ENCODE measurements around the gene KCNH8. TPM values are rescaled to one million over a fixed set of nuclear protein-coding genes. Genes with fewer than 3 reads are reported as not detected.

Gene KCNH8
- total and polyA plus RNA-seq, 5 experiments from 2014 or later = 0.26 to 0.58 TPM; not detected in 3

DNA sequence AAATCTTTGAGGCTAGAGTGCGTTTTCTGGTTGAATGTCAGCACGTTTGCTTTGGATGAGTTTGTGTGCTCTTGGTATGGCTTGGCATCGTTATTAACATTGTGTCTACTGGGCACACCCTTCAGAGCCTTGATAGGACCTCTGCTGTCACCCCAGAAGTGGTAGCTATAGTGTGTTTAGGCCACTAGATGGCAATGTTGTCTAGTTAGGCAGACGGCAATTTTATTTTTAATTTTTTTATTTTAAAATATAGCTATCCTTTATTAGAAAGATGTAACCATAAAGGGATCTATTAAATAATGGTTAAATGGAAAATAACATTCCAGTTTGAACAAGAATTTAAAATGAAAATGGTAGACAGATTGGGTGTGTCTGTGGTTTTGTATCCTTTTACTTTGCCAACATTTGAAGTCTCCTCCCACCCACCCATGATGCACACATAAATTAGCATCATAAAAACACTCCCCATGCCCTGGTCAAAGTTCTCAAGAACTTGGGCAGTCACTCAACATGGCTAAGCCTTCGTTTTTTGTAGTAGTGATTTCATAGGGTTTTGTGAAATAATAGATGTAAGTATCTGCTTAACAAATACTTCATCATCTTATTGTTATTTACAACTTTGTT, 200.7 kb downstream of the KCNH8 start:
- Mint-ChIP-seq H3K4me1 (peaks cover 0 to 20% (median under 1%) of the 10 kb centered on the region in 4 donors), H3K9me3 (peaks cover 0 to 8% (median 0%) of the 10 kb centered on the region in 9 donors), H3K4me3 (peak overlapping the region in 1 of 10 donors; percentile 69), H3K27ac (peak overlapping the region in 1 of 10 donors; percentile 70), H3K36me3 (no peaks in the 10 kb centered on the region), H3K27me3 (peaks cover 0 to 10% (median 6%) of the 10 kb centered on the region in 5 donors)
- ATAC-seq (no peak), DNase-seq (peak in 2 of 10 donors; percentile 1 to 6)
- POLR2A ChIA-PET = no interaction called here

DNA sequence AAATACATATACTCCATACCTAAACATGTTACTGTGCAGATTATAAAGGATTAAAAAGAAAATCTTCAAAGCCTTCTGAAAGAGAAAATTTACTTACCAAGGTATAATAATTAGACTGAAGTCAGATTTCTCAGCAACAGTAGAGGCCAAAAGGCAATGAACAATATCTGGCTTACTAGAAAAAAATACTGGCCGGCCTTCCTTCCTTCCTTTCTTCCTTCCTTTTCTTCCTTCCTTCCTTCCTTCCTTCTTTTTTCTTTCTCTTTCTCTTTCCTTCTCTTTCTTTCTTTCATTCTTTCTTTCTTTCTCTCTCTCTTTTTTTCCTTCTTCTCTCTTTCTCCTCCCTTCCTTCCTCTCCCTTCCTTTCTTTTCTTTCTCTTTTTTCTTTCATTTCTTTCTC, 209.6 kb downstream of the KCNH8 start:
- H3K4me1 Mint-ChIP-seq = peaks cover 0 to 4% (median 0%) of the 10 kb centered on the region in 4 donors
- no peak for ATAC-seq

DNA sequence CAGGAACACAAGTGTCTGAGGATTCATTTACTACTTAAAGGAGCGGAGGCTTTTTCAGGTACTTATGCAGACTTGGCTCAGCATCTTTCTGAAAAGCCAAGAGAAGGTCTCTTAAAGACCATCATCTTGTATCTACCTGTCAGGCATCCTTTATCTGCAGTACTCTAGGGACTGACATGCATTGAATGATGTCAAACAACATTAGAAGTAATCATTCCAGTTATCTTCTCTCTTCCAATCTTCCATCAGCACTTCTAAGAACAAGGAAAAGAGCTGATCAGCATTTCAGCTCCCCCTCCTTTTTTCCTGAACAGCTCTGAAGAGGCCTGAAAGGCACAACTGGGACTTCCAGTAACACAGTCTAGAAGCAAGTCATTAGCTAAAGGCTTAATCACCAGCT, 214.8 kb downstream of the KCNH8 start:
- Mint-ChIP-seq H3K36me3 (no peaks in the 10 kb centered on the region), H3K9me3 (peaks cover 0 to 4% (median 0%) of the 10 kb centered on the region in 9 donors), H3K4me3 (no peak overlapping the region), H3K4me1 (peaks cover 0 to 4% (median 0%) of the 10 kb centered on the region in 4 donors), H3K27me3 (peaks cover 0 to 7% (median 0%) of the 10 kb centered on the region in 5 donors), H3K27ac (no peak overlapping the region)
- ATAC-seq (no peak), DNase-seq (no peak)
- POLR2A ChIA-PET = no interaction called here

More for the DNA sequence above, 209.6 kb downstream of the KCNH8 start:
- DNase-seq = no peak
- H3K4me3 Mint-ChIP-seq = no peak overlapping the region
- peaks cover 0 to 9% (median 0%) of the 10 kb centered on the region in 9 donors for H3K9me3 Mint-ChIP-seq
- peak overlapping the region in 1 of 10 donors; percentile 28 for H3K27ac Mint-ChIP-seq
- no peaks in the 10 kb centered on the region for H3K36me3 Mint-ChIP-seq
- H3K27me3 Mint-ChIP-seq = no peaks in the 10 kb centered on the region
- POLR2A ChIA-PET = no interaction called here

DNA sequence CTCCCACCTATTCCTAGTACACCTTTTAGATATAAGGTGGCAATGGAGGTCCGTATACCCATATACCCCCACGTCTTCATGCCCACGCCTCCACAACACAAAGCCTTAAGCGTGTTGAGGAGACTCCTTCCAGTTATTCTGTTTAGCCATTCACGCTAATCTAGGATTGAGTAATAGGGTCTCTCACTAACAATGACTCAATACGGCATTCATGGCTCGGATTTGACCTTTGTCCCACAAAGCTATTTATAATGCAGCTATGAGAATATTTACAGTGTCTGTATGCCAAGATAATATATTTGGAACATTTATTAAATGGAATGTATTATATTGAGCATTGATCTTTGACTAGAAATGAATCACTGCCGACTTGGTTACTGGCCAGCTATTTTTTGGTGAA, 215.8 kb downstream of the KCNH8 start:
- Mint-ChIP-seq H3K4me3 (no peak overlapping the region), H3K9me3 (peaks cover 0 to 4% (median 0%) of the 10 kb centered on the region in 9 donors)

DNA sequence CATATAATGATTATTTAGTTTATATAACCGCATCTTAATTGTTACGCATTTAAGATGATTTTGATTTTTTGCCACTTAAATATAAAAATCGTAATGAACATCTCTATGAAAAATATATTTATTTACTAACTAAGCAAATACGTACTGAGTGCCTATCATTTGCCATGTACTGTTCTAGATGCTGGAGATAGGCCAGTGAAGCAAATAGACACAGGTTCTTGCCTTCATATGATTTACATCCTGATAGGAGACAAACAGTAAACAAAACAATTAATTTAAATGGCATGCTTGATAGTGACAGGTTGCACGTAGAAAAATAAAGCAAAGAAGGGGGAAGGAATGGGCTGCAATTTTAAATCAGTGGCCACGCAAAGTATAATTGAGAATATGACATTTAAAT, 217.2 kb downstream of the KCNH8 start:
- H3K4me3 Mint-ChIP-seq = no peak overlapping the region
- H3K4me1 Mint-ChIP-seq = peaks cover 0 to 4% (median 0%) of the 10 kb centered on the region in 4 donors
- H3K9me3 Mint-ChIP-seq = peaks cover 0 to 9% (median 0%) of the 10 kb centered on the region in 9 donors
- POLR2A ChIA-PET = no interaction called here
- no peak overlapping the region for H3K27ac Mint-ChIP-seq
- DNase-seq (no peak), ATAC-seq (no peak)
- H3K27me3 Mint-ChIP-seq = peaks cover 0 to 7% (median 0%) of the 10 kb centered on the region in 5 donors
- H3K36me3 Mint-ChIP-seq = no peaks in the 10 kb centered on the region

More for the DNA sequence above, 215.8 kb downstream of the KCNH8 start:
- H3K27me3 Mint-ChIP-seq = peaks cover 0 to 7% (median 0%) of the 10 kb centered on the region in 5 donors
- peaks cover 0 to 4% (median 0%) of the 10 kb centered on the region in 4 donors for H3K4me1 Mint-ChIP-seq
- no peaks in the 10 kb centered on the region for H3K36me3 Mint-ChIP-seq
- DNase-seq (no peak), ATAC-seq (no peak)
- peak overlapping the region in 1 of 10 donors; percentile 6 for H3K27ac Mint-ChIP-seq
- POLR2A ChIA-PET = no interaction called here

DNA sequence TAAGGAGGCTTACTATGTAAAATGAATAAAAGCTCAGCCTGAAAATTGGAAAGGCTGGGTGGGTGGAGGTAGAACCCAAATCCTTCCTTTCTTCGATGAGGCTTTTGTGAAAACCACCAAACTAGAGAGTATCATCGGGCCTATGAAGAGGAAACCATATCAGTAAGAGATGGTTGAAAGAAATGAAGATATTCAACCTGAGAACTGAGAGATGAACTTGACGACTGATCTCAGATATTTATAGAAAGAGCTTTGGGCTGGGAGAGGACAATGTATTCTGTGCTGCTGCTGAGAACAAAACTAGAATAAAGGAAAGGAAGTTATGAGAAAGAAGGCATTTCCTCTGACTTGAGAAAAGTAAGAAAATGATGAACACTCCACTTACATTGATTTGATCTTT, 236.6 kb downstream of the KCNH8 start:
- Mint-ChIP-seq H3K36me3 (no peaks in the 10 kb centered on the region), H3K4me3 (no peak overlapping the region), H3K4me1 (peaks cover 0 to 2% (median 0%) of the 10 kb centered on the region in 4 donors), H3K27me3 (no peaks in the 10 kb centered on the region), H3K27ac (no peak overlapping the region), H3K9me3 (no peaks in the 10 kb centered on the region)
- ATAC-seq = no peak
- DNase-seq = no peak
- POLR2A ChIA-PET = no interaction called here

DNA sequence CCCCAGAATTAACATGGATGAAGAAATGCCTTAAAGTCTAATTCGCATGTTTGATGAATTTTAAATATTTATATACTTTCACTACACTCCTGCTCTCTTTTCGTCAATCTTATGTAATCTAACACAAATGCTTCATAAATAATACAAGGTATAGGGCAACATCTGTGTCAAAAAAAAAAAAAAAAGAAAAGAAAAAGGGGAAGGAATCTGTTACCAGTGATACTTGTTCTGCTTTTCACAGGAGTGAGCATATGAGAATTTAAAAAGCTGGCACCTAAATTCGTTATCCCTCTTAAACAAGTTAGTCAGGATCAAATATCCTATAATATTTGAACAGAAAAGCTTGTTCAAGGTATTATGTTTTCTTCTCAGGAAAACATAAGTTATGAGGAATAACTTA, 243.8 kb downstream of the KCNH8 start:
- peaks cover 0 to 19% (median 0%) of the 10 kb centered on the region in 4 donors for H3K4me1 Mint-ChIP-seq
- POLR2A ChIA-PET = no interaction called here
- no peak overlapping the region for H3K4me3 Mint-ChIP-seq
- H3K27me3 Mint-ChIP-seq = peaks cover 0 to 4% (median 0%) of the 10 kb centered on the region in 5 donors
- H3K27ac Mint-ChIP-seq = no peak overlapping the region
- ATAC-seq (no peak), DNase-seq (no peak)
- H3K9me3 Mint-ChIP-seq = no peaks in the 10 kb centered on the region
- no peaks in the 10 kb centered on the region for H3K36me3 Mint-ChIP-seq

DNA sequence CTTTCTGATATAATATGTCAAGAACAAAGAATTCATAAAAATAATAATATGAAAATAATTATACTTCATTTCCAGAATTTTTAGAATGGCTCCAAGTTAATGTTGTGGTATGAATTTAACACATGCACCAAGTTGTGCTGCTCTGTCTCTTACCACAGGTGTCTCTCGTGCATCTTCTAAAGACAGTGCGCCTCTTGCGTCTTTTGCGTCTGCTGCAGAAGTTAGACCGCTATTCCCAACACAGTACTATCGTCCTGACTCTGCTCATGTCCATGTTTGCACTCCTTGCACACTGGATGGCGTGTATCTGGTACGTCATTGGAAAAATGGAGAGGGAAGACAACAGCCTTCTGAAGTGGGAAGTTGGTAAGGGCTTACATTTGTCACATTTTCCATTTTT, 246.6 kb downstream of the KCNH8 start:
- Mint-ChIP-seq H3K4me3 (no peak overlapping the region), H3K9me3 (no peaks in the 10 kb centered on the region), H3K36me3 (no peaks in the 10 kb centered on the region), H3K27me3 (peaks cover 0 to 6% (median 0%) of the 10 kb centered on the region in 5 donors), H3K4me1 (peaks cover 0 to 19% (median 0%) of the 10 kb centered on the region in 4 donors), H3K27ac (no peak overlapping the region)
- no peak for ATAC-seq
- no peak for DNase-seq
- POLR2A ChIA-PET = no interaction called here

DNA sequence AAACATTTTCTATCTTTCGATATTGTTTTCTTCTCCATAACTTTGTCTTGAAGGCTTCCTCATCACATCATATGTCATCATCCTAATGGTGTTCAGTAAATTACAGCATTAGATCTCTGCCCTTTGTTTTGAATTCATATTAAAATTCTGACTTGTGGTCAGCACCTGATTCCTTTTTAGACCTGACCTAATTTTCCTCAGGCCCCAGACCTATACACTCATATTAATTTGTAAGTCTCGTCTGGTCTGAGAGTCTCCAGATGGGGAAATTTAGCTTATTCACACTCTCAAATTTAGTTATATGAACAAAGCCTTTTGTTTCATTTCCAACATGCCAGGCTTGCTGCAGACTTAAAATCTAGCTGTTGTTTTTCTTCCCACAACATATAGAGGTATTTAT, 248.4 kb downstream of the KCNH8 start:
- POLR2A ChIA-PET = no interaction called here
- peak overlapping the region in 1 of 10 donors; percentile 67 for H3K27ac Mint-ChIP-seq
- ATAC-seq = no peak
- H3K27me3 Mint-ChIP-seq = peaks cover 0 to 2% (median 0%) of the 10 kb centered on the region in 5 donors
- H3K4me3 Mint-ChIP-seq = no peak overlapping the region
- no peaks in the 10 kb centered on the region for H3K9me3 Mint-ChIP-seq
- no peak for DNase-seq
- peaks cover 0 to 19% (median 0%) of the 10 kb centered on the region in 4 donors for H3K4me1 Mint-ChIP-seq
- H3K36me3 Mint-ChIP-seq = no peaks in the 10 kb centered on the region

DNA sequence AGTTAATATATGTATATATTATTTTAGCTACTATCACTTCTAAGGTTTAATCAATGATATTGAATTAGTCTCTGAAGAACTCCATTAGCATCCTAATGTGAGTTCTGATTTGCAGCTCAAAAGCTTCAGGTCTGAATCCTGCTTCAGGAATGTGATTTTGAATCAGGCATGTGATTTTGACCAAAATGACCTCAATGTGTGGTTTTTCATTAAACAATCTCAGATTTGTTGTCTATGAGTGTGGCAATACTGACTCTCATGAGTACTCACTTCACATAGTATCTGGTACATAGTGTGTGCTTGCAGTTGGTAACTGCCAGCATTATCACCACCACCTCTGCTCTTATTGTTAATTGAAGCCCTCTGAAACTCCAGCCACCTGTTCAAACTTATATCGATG, 251.0 kb downstream of the KCNH8 start:
- no peak for DNase-seq
- Mint-ChIP-seq H3K4me3 (no peak overlapping the region), H3K27me3 (peaks cover 0 to 2% (median 0%) of the 10 kb centered on the region in 5 donors)

DNA sequence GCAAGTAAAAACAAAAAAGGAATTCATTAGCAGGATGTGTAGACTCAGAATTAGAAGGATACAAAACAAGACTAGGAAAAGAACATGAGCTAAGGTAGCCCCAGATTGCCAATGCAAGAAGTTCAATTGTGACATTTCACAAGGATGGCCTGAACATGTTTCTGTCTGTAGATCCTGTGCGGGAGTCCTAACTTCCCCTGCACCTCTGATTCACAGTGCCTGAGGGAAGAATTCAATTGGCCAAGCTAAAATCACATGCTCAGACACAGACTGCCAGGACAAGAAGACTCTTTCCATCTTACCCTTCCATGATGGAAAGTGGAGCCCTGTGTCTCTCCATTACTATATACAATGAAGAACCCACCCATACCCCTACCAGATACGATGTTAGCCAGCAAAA, 251.5 kb downstream of the KCNH8 start:
- H3K27ac Mint-ChIP-seq = no peak overlapping the region
- no peaks in the 10 kb centered on the region for H3K9me3 Mint-ChIP-seq
- POLR2A ChIA-PET = no interaction called here
- no peak overlapping the region for H3K4me3 Mint-ChIP-seq
- no peak for ATAC-seq
- H3K27me3 Mint-ChIP-seq = peaks cover 0 to 2% (median 0%) of the 10 kb centered on the region in 5 donors
- DNase-seq = no peak
- no peaks in the 10 kb centered on the region for H3K36me3 Mint-ChIP-seq
- H3K4me1 Mint-ChIP-seq = peaks cover 0 to 14% (median 0%) of the 10 kb centered on the region in 4 donors

More for the DNA sequence above, 251.0 kb downstream of the KCNH8 start:
- ATAC-seq = no peak
- H3K36me3 Mint-ChIP-seq = no peaks in the 10 kb centered on the region
- POLR2A ChIA-PET = no interaction called here
- H3K9me3 Mint-ChIP-seq = no peaks in the 10 kb centered on the region
- H3K4me1 Mint-ChIP-seq = peaks cover 0 to 14% (median 0%) of the 10 kb centered on the region in 4 donors
- no peak overlapping the region for H3K27ac Mint-ChIP-seq

DNA sequence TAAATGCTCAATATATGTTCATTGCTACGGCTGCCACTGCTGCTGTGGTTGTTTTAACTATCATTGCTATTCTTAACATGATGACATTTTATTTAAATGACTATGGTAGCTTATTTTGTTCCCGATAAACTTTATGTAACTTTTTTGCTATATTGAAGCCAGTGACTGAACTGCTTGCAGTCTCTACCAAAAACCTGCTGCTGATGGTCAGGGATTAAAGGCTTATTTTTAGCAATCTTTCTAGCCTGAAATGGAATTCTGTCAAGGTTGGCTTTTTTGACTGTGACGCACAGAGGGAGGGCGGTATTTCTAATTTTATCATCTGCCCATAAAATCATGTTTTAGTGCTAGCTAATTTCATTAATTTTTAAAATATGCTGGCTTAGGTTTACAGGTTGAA, 271.8 kb downstream of the KCNH8 start:
- Mint-ChIP-seq H3K27me3 (peaks cover 0 to 1% (median 0%) of the 10 kb centered on the region in 5 donors), H3K4me3 (no peak overlapping the region), H3K4me1 (no peaks in the 10 kb centered on the region), H3K36me3 (no peaks in the 10 kb centered on the region), H3K9me3 (no peaks in the 10 kb centered on the region), H3K27ac (no peak overlapping the region)
- POLR2A ChIA-PET = no interaction called here
- no peak for ATAC-seq
- DNase-seq = no peak

DNA sequence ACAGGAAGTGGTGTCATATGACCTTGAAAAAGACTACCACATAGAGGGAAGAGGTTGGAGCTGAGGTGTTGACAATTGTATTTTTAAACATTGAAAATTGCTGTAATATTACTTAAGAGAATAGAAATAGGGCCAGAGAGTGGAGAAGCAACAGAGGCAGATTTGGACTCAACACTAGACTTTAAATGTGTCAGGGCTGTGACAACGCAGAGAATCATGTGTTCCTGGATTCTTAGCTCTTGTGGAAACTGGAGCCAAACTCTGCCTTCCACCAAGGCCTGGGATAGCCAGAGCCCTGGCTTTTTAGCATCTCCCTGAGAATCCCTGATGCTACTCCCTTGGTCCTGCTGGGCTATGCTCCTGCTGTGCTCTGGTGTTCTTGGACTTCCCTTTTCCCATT, 277.5 kb downstream of the KCNH8 start:
- no peak overlapping the region for H3K27ac Mint-ChIP-seq
- POLR2A ChIA-PET = no interaction called here
- no peaks in the 10 kb centered on the region for H3K36me3 Mint-ChIP-seq
- no peak overlapping the region for H3K4me3 Mint-ChIP-seq
- H3K4me1 Mint-ChIP-seq = peaks cover 0 to 7% (median 2%) of the 10 kb centered on the region in 4 donors
- no peak for DNase-seq
- peaks cover 0 to 4% (median 0%) of the 10 kb centered on the region in 5 donors for H3K27me3 Mint-ChIP-seq
- peaks cover 0 to 17% (median 3%) of the 10 kb centered on the region in 9 donors for H3K9me3 Mint-ChIP-seq
- ATAC-seq = no peak
